Activated naive CD8-positive, alpha-beta T cell treated with anti-CD3 and anti-CD28 coated beads, Interleukin-2, amount 50 U/mL, for 24 hours (primary cell): ENCODE results near the gene C16orf92.

Experiments used
- ATAC-seq: fragments of 150-1000 bp; cut with Tn5 transposase; one replicate; pipeline ENCODE4 v1.10.0; 2021
- DNase-seq: peaks from one replicate; pipeline ENCODE4 v3.0.0; 2021
- H3K27ac Mint-ChIP-seq: one replicate; pipeline ENCODE4 v1.8.0; 2021; ENCODE audit warnings: mild to moderate bottlenecking, mixed read lengths
- H3K27me3 Mint-ChIP-seq: one replicate; pipeline ENCODE4 v1.8.0; 2021; ENCODE audit warnings: mixed read lengths
- H3K36me3 Mint-ChIP-seq: one replicate; pipeline ENCODE4 v1.8.0; 2021; ENCODE audit warnings: low read depth, mixed read lengths
- H3K4me1 Mint-ChIP-seq: one replicate; pipeline ENCODE4 v1.8.0; 2021; ENCODE audit warnings: mixed read lengths
- H3K4me3 Mint-ChIP-seq: one replicate; pipeline ENCODE4 v1.8.0; 2021; ENCODE audit warnings: mild to moderate bottlenecking, moderate library complexity, mixed read lengths
- H3K9me3 Mint-ChIP-seq: one replicate; pipeline ENCODE4 v1.8.0; 2021; ENCODE audit warnings: mixed read lengths

The C16orf92 gene

DNA sequence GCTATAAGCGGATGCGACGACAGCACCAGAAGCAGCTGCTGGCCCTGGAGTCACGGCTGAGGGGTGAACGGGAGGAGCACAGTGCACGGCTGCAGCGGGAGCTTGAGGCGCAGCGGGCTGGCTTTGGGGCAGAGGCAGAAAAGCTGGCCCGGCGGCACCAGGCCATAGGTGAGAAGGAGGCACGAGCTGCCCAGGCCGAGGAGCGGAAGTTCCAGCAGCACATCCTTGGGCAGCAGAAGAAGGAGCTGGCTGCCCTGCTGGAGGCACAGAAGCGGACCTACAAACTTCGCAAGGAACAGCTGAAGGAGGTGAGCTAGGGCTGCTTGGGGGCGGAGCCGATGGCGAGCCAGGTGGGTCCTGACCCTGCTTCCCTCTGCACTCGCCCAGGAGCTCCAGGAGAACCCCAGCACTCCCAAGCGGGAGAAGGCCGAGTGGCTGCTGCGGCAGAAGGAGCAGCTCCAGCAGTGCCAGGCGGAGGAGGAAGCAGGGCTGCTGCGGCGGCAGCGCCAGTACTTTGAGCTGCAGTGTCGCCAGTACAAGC, 37.7 kb upstream of the C16orf92 start:
- Mint-ChIP-seq H3K4me1 (no peaks in the 10 kb centered on the region), H3K27ac (no peak overlapping the region), H3K4me3 (no peak overlapping the region), H3K27me3 (no peaks in the 10 kb centered on the region), H3K36me3 (peaks cover 29% of the 10 kb centered on the region), H3K9me3 (no peaks in the 10 kb centered on the region)
- ATAC-seq = no peak
- DNase-seq = no peak

DNA sequence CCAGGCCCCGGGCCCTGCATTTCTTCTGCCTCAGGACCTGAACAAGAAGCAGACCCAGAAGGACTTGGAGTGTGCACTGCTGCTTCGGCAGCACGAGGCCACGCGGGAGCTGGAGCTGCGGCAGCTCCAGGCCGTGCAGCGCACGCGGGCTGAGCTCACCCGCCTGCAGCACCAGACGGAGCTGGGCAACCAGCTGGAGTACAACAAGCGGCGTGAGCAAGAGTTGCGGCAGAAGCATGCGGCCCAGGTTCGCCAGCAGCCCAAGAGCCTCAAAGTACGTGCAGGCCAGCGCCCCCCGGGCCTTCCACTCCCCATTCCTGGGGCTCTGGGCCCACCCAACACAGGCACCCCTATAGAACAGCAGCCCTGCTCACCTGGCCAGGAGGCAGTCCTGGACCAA, 36.8 kb upstream of the C16orf92 start:
- Mint-ChIP-seq H3K4me1 (no peaks in the 10 kb centered on the region), H3K36me3 (peaks cover 29% of the 10 kb centered on the region), H3K27me3 (no peaks in the 10 kb centered on the region), H3K4me3 (no peak overlapping the region), H3K27ac (no peak overlapping the region), H3K9me3 (no peaks in the 10 kb centered on the region)
- DNase-seq (no peak), ATAC-seq (no peak)

DNA sequence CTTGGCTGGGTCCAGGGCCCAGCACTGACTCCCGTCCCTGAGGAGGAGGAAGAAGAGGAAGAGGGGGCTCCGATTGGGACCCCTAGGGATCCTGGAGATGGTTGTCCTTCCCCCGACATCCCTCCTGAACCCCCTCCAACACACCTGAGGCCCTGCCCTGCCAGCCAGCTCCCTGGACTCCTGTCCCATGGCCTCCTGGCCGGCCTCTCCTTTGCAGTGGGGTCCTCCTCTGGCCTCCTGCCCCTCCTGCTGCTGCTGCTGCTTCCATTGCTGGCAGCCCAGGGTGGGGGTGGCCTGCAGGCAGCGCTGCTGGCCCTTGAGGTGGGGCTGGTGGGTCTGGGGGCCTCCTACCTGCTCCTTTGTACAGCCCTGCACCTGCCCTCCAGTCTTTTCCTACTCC, 36.1 kb upstream of the C16orf92 start:
- no peaks in the 10 kb centered on the region for H3K27me3 Mint-ChIP-seq
- no peak overlapping the region for H3K27ac Mint-ChIP-seq
- H3K4me3 Mint-ChIP-seq = no peak overlapping the region
- H3K9me3 Mint-ChIP-seq = no peaks in the 10 kb centered on the region
- DNase-seq (no peak), ATAC-seq (no peak)
- H3K36me3 Mint-ChIP-seq = peaks cover 29% of the 10 kb centered on the region
- H3K4me1 Mint-ChIP-seq = no peaks in the 10 kb centered on the region

DNA sequence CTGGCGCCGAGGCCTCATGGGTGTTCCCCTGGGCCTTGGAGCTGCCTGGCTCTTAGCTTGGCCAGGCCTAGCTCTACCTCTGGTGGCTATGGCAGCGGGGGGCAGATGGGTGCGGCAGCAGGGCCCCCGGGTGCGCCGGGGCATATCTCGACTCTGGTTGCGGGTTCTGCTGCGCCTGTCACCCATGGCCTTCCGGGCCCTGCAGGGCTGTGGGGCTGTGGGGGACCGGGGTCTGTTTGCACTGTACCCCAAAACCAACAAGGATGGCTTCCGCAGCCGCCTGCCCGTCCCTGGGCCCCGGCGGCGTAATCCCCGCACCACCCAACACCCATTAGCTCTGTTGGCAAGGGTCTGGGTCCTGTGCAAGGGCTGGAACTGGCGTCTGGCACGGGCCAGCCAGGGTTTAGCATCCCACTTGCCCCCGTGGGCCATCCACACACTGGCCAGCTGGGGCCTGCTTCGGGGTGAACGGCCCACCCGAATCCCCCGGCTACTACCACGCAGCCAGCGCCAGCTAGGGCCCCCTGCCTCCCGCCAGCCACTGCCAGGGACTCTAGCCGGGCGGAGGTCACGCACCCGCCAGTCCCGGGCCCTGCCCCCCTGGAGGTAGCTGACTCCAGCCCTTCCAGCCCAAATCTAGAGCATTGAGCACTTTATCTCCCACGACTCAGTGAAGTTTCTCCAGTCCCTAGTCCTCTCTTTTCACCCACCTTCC, 35.5 kb upstream of the C16orf92 start:
- H3K4me3 Mint-ChIP-seq = no peak overlapping the region
- peaks cover 26% of the 10 kb centered on the region for H3K36me3 Mint-ChIP-seq
- H3K27ac Mint-ChIP-seq = no peak overlapping the region
- no peaks in the 10 kb centered on the region for H3K27me3 Mint-ChIP-seq
- ATAC-seq (no peak), DNase-seq (no peak)
- no peaks in the 10 kb centered on the region for H3K4me1 Mint-ChIP-seq
- H3K9me3 Mint-ChIP-seq = no peaks in the 10 kb centered on the region

DNA sequence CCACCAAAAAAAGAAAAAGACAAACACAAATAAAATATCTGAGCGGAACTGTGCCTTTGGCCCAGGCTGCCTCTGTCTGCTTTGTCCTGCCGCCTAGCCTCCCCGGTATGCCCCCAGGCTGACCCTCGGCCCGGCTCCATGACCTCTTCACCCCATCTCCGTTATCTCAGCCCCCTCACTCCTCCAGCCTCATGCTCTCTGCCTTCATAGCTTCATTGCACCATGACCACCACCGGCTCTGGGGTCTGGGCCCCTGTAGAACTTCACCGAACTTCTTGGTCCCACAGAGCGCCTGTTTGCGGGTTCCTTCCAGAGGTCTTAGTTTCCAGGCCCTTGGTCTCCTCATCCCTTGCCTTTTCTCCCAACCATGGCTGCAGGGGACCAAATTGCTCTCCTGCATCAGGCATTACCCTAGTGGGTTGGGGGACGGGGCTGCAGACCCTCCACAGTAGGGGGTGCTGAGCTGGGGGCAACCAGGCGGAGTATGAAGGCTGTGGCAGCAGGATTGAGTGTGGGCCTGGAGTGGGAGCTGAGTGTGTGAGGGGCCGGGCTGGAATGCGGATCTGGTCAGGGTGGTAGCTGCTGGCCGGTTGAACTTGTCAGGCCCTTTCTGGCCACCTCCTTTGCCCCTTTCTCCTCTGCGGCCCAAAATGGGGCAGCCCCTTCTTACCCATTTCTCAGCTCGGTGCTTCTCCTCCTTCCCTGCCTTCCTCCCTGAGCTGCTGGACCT, 34.5 kb upstream of the C16orf92 start:
- Mint-ChIP-seq H3K9me3 (no peaks in the 10 kb centered on the region), H3K4me1 (no peaks in the 10 kb centered on the region), H3K36me3 (peaks cover 22% of the 10 kb centered on the region), H3K27me3 (no peaks in the 10 kb centered on the region), H3K27ac (peak overlapping the region; percentile 50), H3K4me3 (no peak overlapping the region)
- DNase-seq (no peak), ATAC-seq (no peak)

DNA sequence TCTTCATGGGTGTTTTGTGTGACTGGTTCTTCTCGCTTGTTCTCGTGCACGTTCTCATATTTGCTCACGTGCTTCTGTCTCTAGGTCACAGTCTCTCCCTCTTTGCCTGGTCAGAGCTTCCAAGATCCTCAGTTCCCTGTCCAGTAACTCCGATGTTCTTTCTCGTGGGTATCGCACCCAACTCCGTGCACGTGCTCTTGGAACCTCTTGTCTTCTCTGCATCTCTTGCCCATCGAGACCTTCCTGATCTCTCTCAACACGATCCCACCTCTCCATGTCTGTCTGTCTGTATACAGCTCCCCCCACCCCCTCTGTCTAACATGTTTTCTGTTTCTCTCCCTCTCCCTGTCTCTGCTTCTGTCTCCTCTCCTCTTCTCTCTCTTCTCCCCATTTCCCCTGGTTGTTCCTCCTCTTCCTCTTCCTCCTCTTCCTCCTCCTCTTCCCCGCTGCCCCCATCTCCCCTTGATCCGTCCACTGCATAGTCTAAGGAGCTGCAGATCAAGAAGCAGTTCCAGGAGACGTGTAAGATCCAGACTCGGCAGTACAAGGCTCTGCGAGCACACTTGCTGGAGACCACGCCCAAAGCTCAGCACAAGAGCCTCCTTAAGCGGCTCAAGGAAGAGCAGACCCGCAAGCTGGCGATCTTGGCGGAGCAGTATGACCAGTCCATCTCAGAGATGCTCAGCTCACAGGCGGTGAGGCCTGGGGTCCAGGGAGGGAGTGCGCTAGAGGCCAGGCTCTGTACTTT, 33.7 kb upstream of the C16orf92 start:
- Mint-ChIP-seq H3K27ac (no peak overlapping the region), H3K27me3 (no peaks in the 10 kb centered on the region), H3K4me3 (no peak overlapping the region), H3K9me3 (no peaks in the 10 kb centered on the region), H3K36me3 (peaks cover 22% of the 10 kb centered on the region), H3K4me1 (peaks cover 5% of the 10 kb centered on the region)
- DNase-seq (no peak), ATAC-seq (no peak)

DNA sequence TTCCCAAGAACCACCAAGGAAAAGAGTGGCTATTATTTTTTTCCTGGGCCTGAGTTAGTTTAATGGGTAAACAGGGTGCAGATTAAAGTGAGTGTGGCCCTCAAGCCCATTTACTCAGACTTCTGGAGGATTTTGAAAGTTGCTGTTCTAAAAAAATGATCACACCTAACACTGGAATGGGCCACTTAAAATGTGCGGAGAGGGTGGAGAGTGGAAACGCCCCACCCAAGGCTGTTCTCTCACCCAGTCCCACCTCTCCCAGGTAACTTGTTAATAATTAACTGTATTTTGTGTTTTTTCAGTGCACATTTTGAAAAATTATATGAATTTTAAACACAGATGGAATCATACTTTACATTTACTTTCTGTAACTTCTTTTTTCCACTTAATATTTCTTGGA, 33.0 kb upstream of the C16orf92 start:
- H3K27me3 Mint-ChIP-seq = no peaks in the 10 kb centered on the region
- no peaks in the 10 kb centered on the region for H3K9me3 Mint-ChIP-seq
- ATAC-seq = no peak
- H3K4me3 Mint-ChIP-seq = no peak overlapping the region
- H3K27ac Mint-ChIP-seq = no peak overlapping the region
- DNase-seq = no peak
- H3K4me1 Mint-ChIP-seq = peaks cover 12% of the 10 kb centered on the region
- H3K36me3 Mint-ChIP-seq = peaks cover 22% of the 10 kb centered on the region

DNA sequence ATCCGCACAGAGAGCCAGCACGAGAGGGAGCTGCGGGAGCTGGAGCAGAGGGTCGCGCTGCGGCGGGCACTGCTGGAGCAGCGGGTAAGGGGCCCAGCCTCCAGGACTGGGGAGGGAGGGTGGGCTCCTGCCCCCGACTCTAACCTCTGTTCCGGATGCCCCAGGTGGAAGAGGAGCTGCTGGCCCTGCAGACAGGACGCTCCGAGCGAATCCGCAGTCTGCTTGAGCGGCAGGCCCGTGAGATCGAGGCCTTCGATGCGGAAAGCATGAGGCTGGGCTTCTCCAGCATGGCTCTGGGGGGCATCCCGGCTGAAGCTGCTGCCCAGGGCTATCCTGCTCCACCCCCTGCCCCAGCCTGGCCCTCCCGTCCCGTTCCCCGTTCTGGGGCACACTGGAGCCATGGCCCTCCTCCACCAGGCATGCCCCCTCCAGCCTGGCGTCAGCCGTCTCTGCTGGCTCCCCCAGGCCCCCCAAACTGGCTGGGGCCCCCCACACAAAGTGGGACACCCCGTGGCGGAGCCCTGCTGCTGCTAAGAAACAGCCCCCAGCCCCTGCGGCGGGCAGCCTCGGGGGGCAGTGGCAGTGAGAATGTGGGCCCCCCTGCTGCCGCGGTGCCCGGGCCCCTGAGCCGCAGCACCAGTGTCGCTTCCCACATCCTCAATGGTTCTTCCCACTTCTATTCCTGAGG, 32.0 kb upstream of the C16orf92 start:
- Mint-ChIP-seq H3K4me3 (no peak overlapping the region), H3K27ac (no peak overlapping the region), H3K36me3 (peaks cover 22% of the 10 kb centered on the region), H3K27me3 (no peaks in the 10 kb centered on the region), H3K4me1 (peaks cover 21% of the 10 kb centered on the region), H3K9me3 (no peaks in the 10 kb centered on the region)
- ATAC-seq (no peak), DNase-seq (no peak)

DNA sequence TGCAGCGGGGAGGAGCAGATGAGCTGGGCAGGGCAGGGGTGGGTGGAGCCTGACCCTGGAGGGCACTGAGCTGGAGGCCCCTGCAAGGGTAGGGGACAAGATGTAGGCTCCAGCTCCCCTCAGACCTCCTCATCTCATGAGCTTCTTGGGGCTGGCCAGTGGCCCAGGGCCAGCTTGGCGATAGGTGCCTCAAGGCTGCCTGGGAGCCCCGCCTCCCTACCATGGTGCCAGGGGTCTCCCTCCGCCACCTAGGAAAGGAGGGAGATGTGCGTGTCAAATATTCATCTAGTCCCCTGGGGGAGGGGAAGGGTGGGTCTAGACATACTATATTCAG, 31.5 kb upstream of the C16orf92 start:
- DNase-seq (no peak), ATAC-seq (no peak)
- Mint-ChIP-seq H3K27ac (no peak overlapping the region), H3K27me3 (no peaks in the 10 kb centered on the region), H3K4me3 (no peak overlapping the region), H3K9me3 (no peaks in the 10 kb centered on the region), H3K4me1 (peaks cover 21% of the 10 kb centered on the region), H3K36me3 (peaks cover 26% of the 10 kb centered on the region)

DNA sequence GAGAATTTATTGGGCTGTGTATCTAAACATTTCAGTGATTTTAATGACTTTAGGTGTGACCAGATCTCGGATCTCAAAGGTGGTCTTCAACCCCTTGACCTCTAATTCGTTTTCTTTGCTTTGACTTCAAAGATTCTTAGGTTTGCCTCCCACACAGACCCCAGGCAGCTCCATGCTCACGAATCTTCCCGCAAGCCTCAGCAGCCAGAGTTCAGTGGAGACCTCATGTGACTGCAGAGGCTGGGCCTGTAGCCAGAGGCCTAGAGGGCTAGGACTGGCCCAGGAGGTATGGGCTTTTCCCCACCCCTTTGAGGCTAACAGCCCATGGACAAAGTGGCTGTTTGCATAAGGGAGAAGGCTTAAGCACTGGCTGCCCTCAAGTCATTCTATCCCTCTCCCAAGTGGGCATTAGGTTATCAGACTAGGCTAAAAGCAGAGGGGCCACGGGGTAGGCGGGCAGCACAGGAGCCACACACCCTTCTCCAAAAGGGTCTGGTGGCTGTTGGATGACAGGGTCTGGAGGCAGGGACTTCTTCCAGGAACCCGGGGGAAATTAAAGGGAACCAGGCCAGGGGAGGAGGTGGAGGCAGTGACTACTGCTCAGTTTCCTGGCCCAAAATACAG, 30.5 kb upstream of the C16orf92 start:
- peaks cover 26% of the 10 kb centered on the region for H3K4me1 Mint-ChIP-seq
- ATAC-seq (no peak), DNase-seq (no peak)
- no peaks in the 10 kb centered on the region for H3K9me3 Mint-ChIP-seq
- peaks cover 30% of the 10 kb centered on the region for H3K36me3 Mint-ChIP-seq
- H3K4me3 Mint-ChIP-seq = no peak overlapping the region
- H3K27ac Mint-ChIP-seq = no peak overlapping the region
- H3K27me3 Mint-ChIP-seq = no peaks in the 10 kb centered on the region

DNA sequence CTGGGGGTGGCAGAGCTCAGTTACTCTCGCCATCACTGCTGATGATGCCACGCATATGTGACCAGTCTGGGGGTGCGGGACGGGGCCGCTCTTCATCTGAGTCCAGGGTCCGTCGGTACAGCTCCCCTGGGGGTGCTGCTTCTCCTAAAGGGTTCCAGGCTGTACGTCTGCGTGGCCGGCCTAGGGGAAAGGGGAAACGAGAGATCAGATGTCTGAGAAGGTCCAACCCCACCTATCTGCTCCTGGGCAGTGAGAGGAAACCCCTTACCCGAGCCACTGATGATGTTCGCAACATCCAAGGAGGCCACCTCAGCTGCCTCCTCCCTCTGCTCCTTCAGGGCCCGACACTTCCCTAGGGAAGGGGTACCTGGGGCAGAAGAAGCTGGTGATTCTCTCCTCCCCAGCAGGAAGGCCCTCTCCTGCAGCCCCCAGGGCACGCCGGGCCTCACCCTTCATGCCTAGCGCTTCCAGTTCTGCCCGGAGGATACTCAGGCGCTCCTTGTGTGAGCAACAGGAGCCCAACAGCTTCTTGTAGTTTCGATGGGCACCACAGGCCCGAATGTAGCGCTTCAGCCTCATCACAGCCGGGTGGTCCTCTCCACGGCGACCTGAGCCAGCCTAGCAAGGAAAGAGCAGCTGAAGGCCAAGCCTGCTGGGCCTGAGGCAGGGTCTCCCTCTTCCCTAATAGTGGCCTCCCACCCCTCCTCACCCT, 29.7 kb upstream of the C16orf92 start:
- DNase-seq (no peak), ATAC-seq (no peak)
- Mint-ChIP-seq H3K27ac (no peak overlapping the region), H3K36me3 (peaks cover 35% of the 10 kb centered on the region), H3K4me1 (peaks cover 31% of the 10 kb centered on the region), H3K4me3 (peak overlapping the region; percentile 97), H3K27me3 (no peaks in the 10 kb centered on the region), H3K9me3 (no peaks in the 10 kb centered on the region)

DNA sequence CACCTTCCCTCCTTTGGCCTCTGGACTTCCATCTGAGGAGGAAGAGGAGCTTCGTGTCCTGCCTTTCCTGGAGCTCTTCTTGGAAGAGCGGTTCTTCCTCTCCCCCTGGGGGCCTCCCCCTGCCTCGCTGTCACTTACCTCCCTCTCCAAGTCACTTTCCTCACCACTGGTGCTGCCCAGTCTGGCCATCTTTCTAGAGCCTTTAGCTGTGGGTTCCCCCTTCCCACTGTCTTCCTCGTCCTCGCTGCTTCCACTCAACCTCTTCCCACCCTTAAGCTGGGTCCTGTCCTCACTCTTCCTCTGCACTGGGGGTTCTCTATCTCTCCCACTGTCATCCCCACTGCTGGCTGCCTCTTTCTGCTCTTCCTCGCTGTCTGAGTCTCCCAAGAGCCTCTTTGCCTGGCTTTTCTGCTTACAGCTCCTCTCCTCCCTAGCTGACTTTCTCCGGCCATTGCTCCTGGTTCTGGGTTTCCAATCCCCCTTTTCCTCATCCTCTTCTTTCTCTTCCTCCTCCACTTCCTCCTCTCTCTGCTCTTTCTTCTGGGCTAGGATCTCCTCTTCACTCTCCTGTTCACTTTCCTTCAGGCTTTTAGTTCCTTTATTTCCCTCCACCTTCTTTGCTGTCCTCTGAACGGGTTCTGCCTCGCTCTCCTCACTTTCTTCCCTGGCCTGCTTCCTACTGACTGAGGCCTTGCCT, 28.9 kb upstream of the C16orf92 start:
- peaks cover 35% of the 10 kb centered on the region for H3K36me3 Mint-ChIP-seq
- ATAC-seq = no peak
- no peak for DNase-seq
- peak overlapping the region; percentile 99 for H3K27ac Mint-ChIP-seq
- peaks cover 33% of the 10 kb centered on the region for H3K4me1 Mint-ChIP-seq
- peak overlapping the region; percentile 97 for H3K4me3 Mint-ChIP-seq
- no peaks in the 10 kb centered on the region for H3K27me3 Mint-ChIP-seq
- H3K9me3 Mint-ChIP-seq = no peaks in the 10 kb centered on the region

DNA sequence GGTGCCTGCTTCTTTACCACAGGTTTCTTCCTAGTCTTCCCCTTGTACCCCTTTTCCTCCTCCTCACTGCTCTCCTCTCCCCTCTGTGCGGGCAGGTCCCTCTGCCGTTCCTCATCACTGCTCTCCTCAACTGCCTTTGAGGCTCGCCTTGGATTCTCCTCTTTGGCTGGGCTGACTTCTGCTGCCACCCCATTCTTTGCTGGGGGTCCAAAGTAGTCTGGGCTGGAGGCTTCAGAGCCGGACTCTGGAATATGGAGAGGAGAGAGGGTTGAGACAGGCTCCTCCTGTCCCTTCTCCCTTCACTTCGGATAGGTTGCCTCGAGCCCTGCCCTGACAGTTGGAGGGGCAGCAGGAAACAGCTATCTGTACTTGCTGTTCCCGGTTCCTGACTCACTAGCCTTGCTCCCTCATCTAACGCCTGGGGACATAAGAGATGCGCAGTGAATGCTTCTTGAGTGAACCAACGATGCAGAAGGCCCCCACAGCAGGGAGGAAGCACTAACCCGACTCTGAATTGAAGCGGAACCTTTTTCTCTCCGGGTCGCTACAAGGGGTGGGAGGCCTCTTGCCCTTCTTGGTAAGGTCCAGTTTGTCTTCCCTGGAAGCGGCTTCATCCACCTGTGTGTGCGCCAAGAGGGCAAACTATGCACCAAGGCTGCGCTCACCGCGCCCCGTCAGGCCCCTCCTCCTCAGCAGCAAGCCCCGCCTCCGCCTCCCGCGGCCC, 28.2 kb upstream of the C16orf92 start:
- H3K4me1 Mint-ChIP-seq = peaks cover 33% of the 10 kb centered on the region
- H3K36me3 Mint-ChIP-seq = peaks cover 30% of the 10 kb centered on the region
- H3K9me3 Mint-ChIP-seq = no peaks in the 10 kb centered on the region
- peak overlapping the region; percentile 97 for H3K4me3 Mint-ChIP-seq
- no peaks in the 10 kb centered on the region for H3K27me3 Mint-ChIP-seq
- ATAC-seq (peak; percentile 41), DNase-seq (peak; percentile 79)
- H3K27ac Mint-ChIP-seq = peak overlapping the region; percentile 99
